Mesenchymal stem cell (in vitro differentiated cells and primary cell): Measurements from ENCODE around the gene ANGEL1.

Source experiments
- DNase-seq: peaks from one replicate; pipeline ENCODE4 v3.0.0-alpha.2; 2013
- H2AFZ ChIP-seq: one replicate; pipeline ENCODE4 v1.6.1; 2013; ENCODE audit warnings: low read depth, mild to moderate bottlenecking, control low read depth, inconsistent platforms, low read length, moderate library complexity
- H2AK5ac ChIP-seq: 2 replicates; pipeline ENCODE4 v1.6.1; 2013; ENCODE audit warnings: low read length, moderate library complexity, mild to moderate bottlenecking, inconsistent platforms; ENCODE audit not compliant: severe bottlenecking
- H2BK120ac ChIP-seq: one replicate; pipeline ENCODE4 v1.6.1; 2013; ENCODE audit warnings: low read depth, mild to moderate bottlenecking, inconsistent platforms, low read length, moderate library complexity
- H2BK12ac ChIP-seq, 2 experiments: one replicate each; pipeline ENCODE4 v1.6.1; 2013; ENCODE audit warnings: inconsistent platforms in 2 of 2, low read length in 2 of 2, mild to moderate bottlenecking in 2 of 2, moderate library complexity in 2 of 2, control low read depth in 1 of 2
- H2BK15ac ChIP-seq: one replicate; pipeline ENCODE4 v1.6.1; 2013; ENCODE audit warnings: mild to moderate bottlenecking, low read depth, inconsistent platforms; ENCODE audit not compliant: poor library complexity, severe bottlenecking
- H2BK5ac ChIP-seq: 2 replicates; pipeline ENCODE4 v1.6.1; 2013; ENCODE audit warnings: low read depth, mild to moderate bottlenecking, low read length, control low read depth, inconsistent platforms; ENCODE audit not compliant: poor library complexity, severe bottlenecking
- H3K14ac ChIP-seq, 2 experiments: one replicate each; pipeline ENCODE4 v1.6.1; 2013; ENCODE audit warnings: inconsistent platforms in 2 of 2, low read length in 2 of 2, control low read depth in 1 of 2, mild to moderate bottlenecking in 1 of 2, moderate library complexity in 1 of 2
- H3K18ac ChIP-seq, 2 experiments: one replicate each; pipeline ENCODE4 v1.6.1; 2013; ENCODE audit warnings: inconsistent platforms in 2 of 2, low read length in 2 of 2, control low read depth in 1 of 2, low read depth in 1 of 2, mild to moderate bottlenecking in 1 of 2
- H3K23ac ChIP-seq, 2 experiments: one replicate each; pipeline ENCODE4 v1.6.1; 2013; ENCODE audit warnings: inconsistent platforms in 2 of 2, low read length in 2 of 2, mild to moderate bottlenecking in 2 of 2, moderate library complexity in 2 of 2, control low read depth in 1 of 2
- H3K27ac ChIP-seq: 2 replicates; pipeline ENCODE4 v1.5.1; 2013; ENCODE audit warnings: mild to moderate bottlenecking, moderate library complexity, low read length, control low read depth, inconsistent platforms; ENCODE audit not compliant: poor library complexity, severe bottlenecking
- H3K27me3 ChIP-seq, 2 experiments: 2 replicates each; pipeline versions ENCODE4 v1.6.1 to v1.7.0; 2013; ENCODE audit warnings: low read length in 2 of 2, mild to moderate bottlenecking in 2 of 2, moderate library complexity in 2 of 2, control low read depth in 1 of 2, inconsistent platforms in 1 of 2; ENCODE audit not compliant: control insufficient read depth in 1 of 2, insufficient read depth in 1 of 2
- H3K36me3 ChIP-seq, 2 experiments: 2 replicates each; pipeline versions ENCODE4 v1.6.1 to v1.7.0; 2013; ENCODE audit warnings: low read length in 2 of 2, control low read depth in 1 of 2, inconsistent platforms in 1 of 2, low read depth in 1 of 2, mild to moderate bottlenecking in 1 of 2; ENCODE audit not compliant: insufficient read depth in 2 of 2, control insufficient read depth in 1 of 2
- H3K4ac ChIP-seq, 2 experiments: one replicate each; pipeline ENCODE4 v1.6.1; 2013; ENCODE audit warnings: inconsistent platforms in 2 of 2, low read length in 2 of 2, mild to moderate bottlenecking in 2 of 2, moderate library complexity in 2 of 2, control low read depth in 1 of 2, low read depth in 1 of 2
- H3K4me1 ChIP-seq: 2 replicates; pipeline ENCODE4 v1.6.1; 2013; ENCODE audit warnings: low read depth, low read length, control low read depth; ENCODE audit not compliant: control insufficient read depth, insufficient read depth
- H3K4me2 ChIP-seq: 2 replicates; pipeline ENCODE4 v1.6.1; 2013; ENCODE audit warnings: low read length, mild to moderate bottlenecking, inconsistent platforms; ENCODE audit not compliant: poor library complexity, severe bottlenecking
- H3K4me3 ChIP-seq, 2 experiments: 2 replicates each; pipeline versions ENCODE4 v1.5.1 to v1.7.0; 2013; ENCODE audit warnings: low read length in 2 of 2, mild to moderate bottlenecking in 2 of 2, control low read depth in 1 of 2, low read depth in 1 of 2; ENCODE audit not compliant: insufficient read depth in 1 of 2
- H3K79me1 ChIP-seq: replicated peaks from 2 replicates; pipeline ENCODE4 v1.6.1; 2013; ENCODE audit warnings: mild to moderate bottlenecking, control low read depth, low read length, inconsistent platforms; ENCODE audit not compliant: poor library complexity, severe bottlenecking
- H3K9ac ChIP-seq: 2 replicates; pipeline ENCODE4 v1.7.0; 2013; ENCODE audit warnings: mild to moderate bottlenecking, low read length, moderate library complexity
- H3K9me3 ChIP-seq: 2 replicates; pipeline ENCODE4 v1.7.0; 2013; ENCODE audit warnings: mild to moderate bottlenecking, low read length; ENCODE audit not compliant: control insufficient read depth
- H4K8ac ChIP-seq: one replicate; pipeline ENCODE4 v1.6.1; 2013; ENCODE audit warnings: inconsistent platforms, mild to moderate bottlenecking, low read length, moderate library complexity
- H4K91ac ChIP-seq: one replicate; pipeline ENCODE4 v1.6.1; 2013; ENCODE audit warnings: mild to moderate bottlenecking, low read length, inconsistent platforms
- whole genome bisulfite sequencing: methylation state at CpG from one replicate; pipeline ENCODE4 v1.1.7; 2013; ENCODE audit warnings: mixed read lengths; 5-methylcytosine and 5-hydroxymethylcytosine counted together

The ANGEL1 gene

GRCh38 chr14:76848879-76849278, 36.2 kb upstream of the ANGEL1 start:
- no peak overlapping the region for H3K18ac ChIP-seq
- H3K27ac ChIP-seq: no peak overlapping the region
- peaks cover 12 to 26% of the 10 kb centered on the region in 2 experiments for H3K27me3 ChIP-seq
- H2BK120ac ChIP-seq: no peak overlapping the region
- no peak for DNase-seq
- no peak overlapping the region for H2AK5ac ChIP-seq
- 78% methylated on average over 5 of the region's 6 CpGs for WGBS
- no peak overlapping the region for H3K4me3 ChIP-seq
- H3K14ac ChIP-seq: no peak overlapping the region
- H3K4ac ChIP-seq: no peak overlapping the region
- peak overlapping the region; percentile 39 for H4K91ac ChIP-seq
- H3K4me2 ChIP-seq: no peak overlapping the region
- H2BK5ac ChIP-seq: no peak overlapping the region
- no peaks in the 10 kb centered on the region for H3K9me3 ChIP-seq
- H3K23ac ChIP-seq: no peak overlapping the region
- no peaks in the 10 kb centered on the region for H3K36me3 ChIP-seq
- no peak overlapping the region for H2AFZ ChIP-seq
- no peaks in the 10 kb centered on the region for H3K4me1 ChIP-seq
- H2BK15ac ChIP-seq: no peak overlapping the region
- H4K8ac ChIP-seq: no peak overlapping the region
- H3K9ac ChIP-seq: no peak overlapping the region
- no peak overlapping the region for H2BK12ac ChIP-seq
- no peaks in the 10 kb centered on the region for H3K79me1 ChIP-seq

- Histone ChIP-seq H2BK15ac (no peak overlapping the region), H3K4me1 (no peaks in the 10 kb centered on the region), H3K14ac (no peak overlapping the region), H2BK5ac (no peak overlapping the region), H4K91ac (no peak overlapping the region), H2BK12ac (no peak overlapping the region), H3K4me2 (no peak overlapping the region), H3K23ac (no peak overlapping the region), H3K27ac (no peak overlapping the region), H3K4ac (no peak overlapping the region), H3K9ac (no peak overlapping the region), H3K27me3 (peaks cover 6 to 16% of the 10 kb centered on the region in 2 experiments), H2AK5ac (no peak overlapping the region), H2BK120ac (no peak overlapping the region), H3K79me1 (no peaks in the 10 kb centered on the region), H3K4me3 (no peak overlapping the region), H4K8ac (no peak overlapping the region), H3K18ac (no peak overlapping the region), H3K36me3 (no peaks in the 10 kb centered on the region), H3K9me3 (no peaks in the 10 kb centered on the region), H2AFZ (no peak overlapping the region)
- 80% methylated on average over 6 of the region's 7 CpGs for WGBS
- DNase-seq: no peak
Measured at GRCh38 chr14:76846331-76847047, 33.8 kb upstream of the ANGEL1 start.

GRCh38 chr14:76844223-76844622, 31.5 kb upstream of the ANGEL1 start:
- H3K79me1 ChIP-seq: no peaks in the 10 kb centered on the region
- no peak overlapping the region for H3K4me2 ChIP-seq
- WGBS: 66% methylated on average over 6 of the region's 9 CpGs
- H4K8ac ChIP-seq: no peak overlapping the region
- H3K9me3 ChIP-seq: no peaks in the 10 kb centered on the region
- H3K18ac ChIP-seq: no peak overlapping the region
- H2BK5ac ChIP-seq: no peak overlapping the region
- DNase-seq: no peak
- no peak overlapping the region for H3K9ac ChIP-seq
- no peak overlapping the region for H2AK5ac ChIP-seq
- H3K14ac ChIP-seq: no peak overlapping the region
- H2AFZ ChIP-seq: peak overlapping the region; percentile 56
- no peak overlapping the region for H3K27ac ChIP-seq
- H3K36me3 ChIP-seq: no peaks in the 10 kb centered on the region
- H3K4me3 ChIP-seq: no peak overlapping the region
- H4K91ac ChIP-seq: no peak overlapping the region
- H2BK12ac ChIP-seq: no peak overlapping the region
- no peak overlapping the region for H2BK15ac ChIP-seq
- no peaks in the 10 kb centered on the region for H3K4me1 ChIP-seq
- H3K23ac ChIP-seq: peak overlapping the region in 1 of 2 experiments; percentile 18
- no peak overlapping the region for H3K4ac ChIP-seq
- H3K27me3 ChIP-seq: peaks cover 6 to 17% of the 10 kb centered on the region in 2 experiments
- no peak overlapping the region for H2BK120ac ChIP-seq

- Histone ChIP-seq H3K4me1 (no peaks in the 10 kb centered on the region), H3K4ac (no peak overlapping the region), H3K79me1 (no peaks in the 10 kb centered on the region), H3K14ac (no peak overlapping the region), H2BK5ac (no peak overlapping the region), H2BK12ac (no peak overlapping the region), H3K18ac (no peak overlapping the region), H3K4me3 (no peak overlapping the region), H3K4me2 (no peak overlapping the region), H3K9me3 (no peaks in the 10 kb centered on the region), H3K9ac (no peak overlapping the region), H2AK5ac (no peak overlapping the region), H4K8ac (no peak overlapping the region), H3K36me3 (no peaks in the 10 kb centered on the region), H2AFZ (no peak overlapping the region), H3K27ac (no peak overlapping the region), H2BK120ac (no peak overlapping the region), H4K91ac (no peak overlapping the region), H2BK15ac (no peak overlapping the region), H3K23ac (no peak overlapping the region), H3K27me3 (peaks cover 11 to 22% of the 10 kb centered on the region in 2 experiments)
- no peak for DNase-seq
Measured at GRCh38 chr14:76842414-76842813, 29.7 kb upstream of the ANGEL1 start.
